ENCODE data around the gene HCN2. TPM values are rescaled to one million over a fixed set of nuclear protein-coding genes. Genes with fewer than 3 reads are reported as not detected.
"Not testable (repeated sequence)": the region's sequence is repeated elsewhere in the genome, so short reads cannot be mapped to it uniquely, and the experiment has no call there.

HCN2 gene
- total RNA-seq, 1 donor from 2014 or later = not detected

- no peak for DNase-seq (ENCODE audit: low read depth)
- H3K4me3 ChIP-seq (ENCODE audit: low read depth, low read length) = no peak overlapping the region
These were observed 7.0 kb upstream of the HCN2 start for GRCh38 chr19:582497-583197.

GRCh38 chr19:583198-583967 is 6.3 kb upstream of the HCN2 start:
- DNase-seq (ENCODE audit: low read depth) = no peak
- no peak for TF ChIP-seq CTCF (conservative IDR thresholded peaks at IDR 0.05; ENCODE audit: low read depth, low read length)
- no peak overlapping the region for H3K4me3 ChIP-seq (ENCODE audit: low read depth, low read length)

More at GRCh38 chr19:582497-583197, 7.0 kb upstream of the HCN2 start:
- no peak for TF ChIP-seq CTCF (conservative IDR thresholded peaks at IDR 0.05; ENCODE audit: low read depth, low read length)

GRCh38 chr19:583968-584239 is 5.8 kb upstream of the HCN2 start:
- no peak overlapping the region for H3K4me3 ChIP-seq (ENCODE audit: low read depth, low read length)
- no peak for DNase-seq (ENCODE audit: low read depth)

GRCh38 chr19:584240-585001 is 5.3 kb upstream of the HCN2 start:
- DNase-seq (ENCODE audit: low read depth) = no peak
- TF ChIP-seq CTCF (conservative IDR thresholded peaks at IDR 0.05; ENCODE audit: low read depth, low read length) = peak; percentile 83
- H3K4me3 ChIP-seq (ENCODE audit: low read depth, low read length) = no peak overlapping the region

More at GRCh38 chr19:583968-584239, 5.8 kb upstream of the HCN2 start:
- no peak for TF ChIP-seq CTCF (conservative IDR thresholded peaks at IDR 0.05; ENCODE audit: low read depth, low read length)

- not testable (repeated sequence) for H3K4me3 ChIP-seq (ENCODE audit: low read depth, low read length)
These were observed 4.5 kb upstream of the HCN2 start for GRCh38 chr19:585146-585545.

GRCh38 chr19:585551-586110 is 4.0 kb upstream of the HCN2 start:
- DNase-seq (ENCODE audit: low read depth) = no peak
- no peak for TF ChIP-seq CTCF (conservative IDR thresholded peaks at IDR 0.05; ENCODE audit: low read depth, low read length)
- H3K4me3 ChIP-seq (ENCODE audit: low read depth, low read length) = no peak overlapping the region

More at GRCh38 chr19:585146-585545, 4.5 kb upstream of the HCN2 start:
- DNase-seq (ENCODE audit: low read depth) = not testable (repeated sequence)
